NCI-H524 treated with DMSO at 0.1 percent for 48 hours (cell line): Measurements from ENCODE around the gene ADNP2.
"Not testable (repeated sequence)": the region's sequence is repeated elsewhere in the genome, so short reads cannot be mapped to it uniquely, and the experiment has no call there.

Experiments
- DNase-seq: peaks from one replicate; lab custom pipeline; 2025; lab: John Stamatoyannopoulos, UW

Gene ADNP2

DNA sequence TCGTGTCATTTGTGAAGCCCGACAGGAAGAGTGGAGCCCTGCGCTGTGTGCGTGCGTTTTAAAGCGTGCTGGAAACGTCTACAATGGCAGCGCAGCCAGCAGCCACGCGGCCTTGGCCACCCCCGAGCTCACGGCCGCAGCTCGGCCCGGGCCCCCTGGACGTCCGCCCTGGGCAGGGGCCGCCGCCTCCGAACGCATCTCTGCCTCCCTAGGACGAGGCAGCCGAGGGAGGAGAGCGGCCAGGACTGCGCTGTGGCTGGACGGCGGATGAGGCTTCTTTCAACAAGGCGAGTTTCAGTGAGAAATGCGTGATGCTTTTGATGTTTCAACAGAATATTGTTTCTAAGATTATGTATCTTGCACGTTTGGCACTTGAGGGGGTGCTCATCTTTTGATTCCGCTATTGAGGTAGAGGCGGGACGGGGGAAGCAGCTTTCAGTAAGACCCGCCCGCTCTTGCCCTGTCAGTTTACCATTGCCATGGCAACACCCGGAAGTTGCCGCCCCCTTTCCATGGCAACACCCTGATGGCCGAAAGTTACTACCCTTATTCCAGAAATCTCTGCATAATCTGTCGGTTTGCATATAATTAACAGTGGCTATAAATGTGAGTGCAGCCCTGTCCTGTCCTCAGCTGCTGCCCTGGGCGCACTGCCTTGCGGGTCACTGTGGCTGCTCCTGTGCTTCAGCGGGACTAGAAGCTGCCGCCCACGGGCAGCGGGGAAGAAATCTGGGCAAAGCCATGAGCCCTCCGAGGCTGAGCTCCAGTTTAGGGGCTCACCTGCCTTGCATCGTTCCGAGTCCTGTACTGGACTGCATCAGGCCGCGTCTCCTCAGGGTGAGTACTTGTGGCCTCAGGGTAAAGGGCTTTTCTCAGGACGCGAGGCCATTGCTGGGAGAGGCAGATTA is 38.6 kb downstream of the ADNP2 start:
- no peak for DNase-seq

DNA sequence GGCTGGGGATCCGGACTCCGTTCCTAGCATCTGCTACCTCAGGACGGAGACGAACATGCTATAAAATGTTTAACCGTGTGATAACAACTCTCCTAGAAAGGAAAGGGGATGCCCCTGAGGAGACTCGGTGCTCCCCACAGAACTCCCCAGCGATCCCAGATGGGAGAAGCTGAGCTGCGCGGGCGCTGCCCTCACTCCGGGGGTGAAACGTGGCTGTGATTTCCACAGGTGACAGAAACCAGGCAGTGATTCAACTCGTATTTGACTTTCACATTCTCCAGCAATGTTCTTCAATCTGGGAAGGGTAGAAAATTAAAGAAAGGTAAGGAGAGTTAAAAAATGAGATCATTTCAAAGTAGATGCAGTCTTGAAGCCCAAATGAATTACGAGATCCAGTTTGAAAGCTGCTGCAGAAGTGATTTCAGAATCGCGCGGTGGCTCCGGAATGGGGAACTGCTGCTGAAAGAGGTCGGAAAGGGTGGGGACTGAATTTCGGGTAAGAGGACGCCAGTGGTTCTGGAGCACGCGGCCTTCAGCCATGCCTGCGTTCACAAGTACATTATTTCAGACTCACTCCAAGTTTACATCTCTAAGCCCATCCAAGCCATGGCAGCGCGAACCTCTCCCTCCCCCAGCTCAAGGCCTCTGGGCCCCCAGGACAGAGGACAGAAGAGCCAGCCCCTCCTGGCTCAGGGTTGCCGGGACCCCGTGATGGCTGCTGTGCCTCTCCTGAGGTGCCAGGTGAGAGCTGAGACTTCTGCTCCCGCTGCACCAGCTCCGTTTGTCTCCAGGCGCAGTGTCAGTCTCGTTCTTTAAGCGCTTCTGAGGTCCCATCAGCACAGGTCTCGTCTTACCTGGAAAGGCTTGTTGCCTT is 39.5 kb downstream of the ADNP2 start:
- no peak for DNase-seq

DNA sequence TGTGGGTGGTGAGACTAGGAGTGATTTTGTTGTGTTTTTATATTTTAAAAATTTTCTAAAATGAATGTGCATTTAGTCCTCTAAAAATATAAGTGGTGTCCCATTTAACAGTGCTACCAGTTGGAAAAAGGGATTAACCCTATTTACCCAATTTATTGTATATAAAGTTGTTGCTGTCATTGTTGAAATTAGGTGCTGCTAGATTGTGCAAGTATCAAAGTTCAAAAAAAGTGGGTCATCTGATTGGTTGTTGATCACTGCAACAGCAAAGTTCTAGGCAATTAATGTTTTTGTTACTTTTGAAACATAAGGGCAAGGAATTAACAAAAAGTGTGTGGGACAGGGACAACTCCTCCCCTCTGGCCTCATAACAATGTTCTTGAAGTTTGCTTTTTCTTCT is 40.6 kb downstream of the ADNP2 start:
- DNase-seq: no peak

DNA sequence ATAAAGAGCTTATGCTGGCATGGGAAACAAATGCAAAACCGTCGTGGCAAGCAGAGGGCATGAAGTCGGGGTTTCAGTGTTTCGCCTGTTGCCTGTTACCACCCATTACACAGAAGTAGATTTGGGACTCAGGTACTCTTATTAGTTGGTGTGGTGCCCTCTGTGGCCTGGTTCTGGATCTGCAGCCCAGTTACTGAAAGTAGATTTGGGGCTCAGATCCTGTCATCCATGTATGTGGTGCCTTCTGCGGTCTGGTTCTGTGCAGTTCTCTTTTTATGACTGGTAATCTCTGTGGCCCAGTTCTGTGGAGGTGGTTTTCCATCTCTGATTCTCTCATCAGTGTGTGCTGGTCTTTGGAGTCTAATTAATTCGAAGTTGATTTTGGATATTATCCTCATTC is 45.2 kb downstream of the ADNP2 start:
- no peak for DNase-seq

DNA sequence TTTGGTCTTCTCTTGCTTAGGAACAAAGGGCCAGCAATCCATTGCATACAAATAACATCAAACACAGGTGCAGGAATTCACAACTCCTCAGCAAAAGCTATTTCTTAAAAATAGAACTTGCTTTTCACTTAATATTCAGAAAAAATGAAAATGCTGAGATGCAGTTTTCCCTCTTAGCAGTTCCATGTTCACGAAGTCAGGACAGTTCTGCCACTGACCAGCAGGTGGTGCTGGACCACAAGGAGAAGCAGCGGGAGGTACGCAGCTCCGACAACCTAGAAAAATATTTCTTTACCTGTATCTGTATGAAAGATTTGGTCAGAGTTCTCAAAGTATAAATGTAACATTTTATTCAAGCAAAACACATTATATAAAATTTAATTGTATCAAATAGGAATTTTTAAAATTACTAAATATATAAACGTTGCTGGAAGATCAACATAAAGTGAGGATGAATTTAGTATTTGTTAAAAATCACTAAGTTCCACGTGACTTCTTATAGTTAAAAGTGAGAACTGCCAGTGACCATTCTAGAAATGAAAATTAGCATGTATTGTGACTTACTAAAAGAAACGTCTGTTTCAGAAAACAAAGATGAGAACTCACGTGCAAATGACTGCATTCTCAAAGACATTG is 48.8 kb downstream of the ADNP2 start:
- no peak for DNase-seq

DNA sequence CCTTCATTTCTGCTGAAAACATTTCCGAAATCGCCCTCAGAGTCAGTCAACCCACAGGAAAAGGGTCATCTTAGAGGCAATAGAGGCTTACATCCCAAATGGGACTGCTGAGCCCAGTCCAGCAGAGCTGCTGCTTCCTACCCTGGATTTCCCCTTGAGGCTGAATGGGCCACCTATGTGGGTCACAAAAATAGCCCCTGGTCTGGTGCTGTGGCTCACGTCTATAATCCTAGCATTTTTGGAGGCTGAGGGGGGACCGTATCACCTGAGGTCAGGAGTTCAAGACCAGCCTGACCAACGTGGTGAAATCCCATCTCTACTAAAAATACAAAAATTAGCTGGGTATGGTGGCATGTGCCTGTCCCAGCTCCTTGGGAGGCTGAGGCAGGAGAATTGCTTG is 49.3 kb downstream of the ADNP2 start:
- DNase-seq: no peak

DNA sequence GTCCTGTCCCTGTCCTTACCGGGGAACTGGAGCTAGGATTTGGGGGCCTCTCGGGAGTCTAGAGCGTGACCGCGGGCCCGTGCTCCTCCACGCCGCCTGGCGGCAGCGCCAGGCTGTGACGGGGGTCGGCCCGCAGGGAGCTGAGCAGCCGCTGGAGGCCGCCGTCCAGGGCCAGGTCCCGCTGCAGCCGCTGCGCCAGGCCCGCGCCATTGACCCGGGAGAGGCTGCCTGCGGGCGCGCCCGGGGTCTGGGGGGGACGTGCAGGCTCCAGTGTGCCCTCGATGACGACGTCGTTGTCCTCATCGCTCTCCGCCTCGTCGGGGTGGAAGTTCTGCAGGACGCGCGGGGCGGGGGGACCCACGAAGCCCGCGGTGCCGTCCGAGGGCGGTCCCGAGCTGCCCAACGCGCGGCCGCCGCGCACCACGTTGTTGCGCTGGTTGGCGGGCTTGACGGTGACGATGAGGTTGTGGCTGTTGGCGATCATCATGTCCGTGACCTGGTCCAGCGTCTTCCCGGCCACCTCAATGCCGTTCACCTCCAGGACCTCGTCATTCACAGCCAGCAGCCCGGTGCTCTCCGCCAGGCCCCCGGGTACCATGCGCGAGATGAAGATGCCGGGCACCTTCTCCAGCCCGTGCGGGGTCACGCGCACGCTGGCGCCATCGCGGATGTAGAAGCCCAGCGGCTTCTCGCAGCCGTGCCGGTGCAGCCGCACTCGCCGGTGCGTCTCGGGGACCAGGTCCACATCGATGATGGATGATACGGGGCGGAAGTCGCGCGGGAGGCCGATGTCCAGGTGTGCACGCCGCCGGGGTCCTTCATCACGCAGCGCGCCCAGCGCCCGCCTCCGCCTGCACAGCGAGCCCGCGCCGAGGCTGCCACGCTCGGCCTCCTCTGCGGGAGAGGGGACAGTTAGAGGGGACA is 50.9 kb downstream of the ADNP2 start:
- DNase-seq: no peak

DNA sequence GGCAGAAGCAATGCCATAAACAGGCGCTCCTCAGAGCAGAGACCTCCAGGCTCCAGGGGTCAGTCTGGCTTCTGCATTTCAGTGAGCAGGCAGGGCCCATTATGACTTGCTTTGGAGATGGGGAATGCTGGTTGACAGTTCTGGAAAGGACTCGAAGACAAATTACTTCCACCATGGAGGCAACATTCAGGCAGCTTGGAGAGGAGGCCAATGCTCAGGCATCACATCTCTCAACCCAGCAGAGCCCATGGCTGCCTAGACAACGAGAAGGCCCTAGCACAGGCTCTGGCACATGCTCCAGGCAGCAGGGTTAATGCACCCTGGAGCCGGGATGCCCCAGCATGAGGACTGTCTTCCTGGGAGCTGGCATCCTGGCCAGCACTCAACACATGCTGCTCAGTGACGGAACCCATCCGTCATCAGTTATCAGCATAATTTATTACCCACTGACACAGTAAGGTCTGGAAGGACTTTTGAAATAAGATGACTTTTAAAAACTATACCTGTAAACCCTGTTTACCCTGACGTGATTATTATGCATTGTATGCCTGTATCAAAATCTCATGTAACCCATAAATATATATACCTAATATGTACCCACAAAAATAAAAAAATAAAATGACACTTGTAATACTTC is 52.8 kb downstream of the ADNP2 start:
- no peak for DNase-seq

DNA sequence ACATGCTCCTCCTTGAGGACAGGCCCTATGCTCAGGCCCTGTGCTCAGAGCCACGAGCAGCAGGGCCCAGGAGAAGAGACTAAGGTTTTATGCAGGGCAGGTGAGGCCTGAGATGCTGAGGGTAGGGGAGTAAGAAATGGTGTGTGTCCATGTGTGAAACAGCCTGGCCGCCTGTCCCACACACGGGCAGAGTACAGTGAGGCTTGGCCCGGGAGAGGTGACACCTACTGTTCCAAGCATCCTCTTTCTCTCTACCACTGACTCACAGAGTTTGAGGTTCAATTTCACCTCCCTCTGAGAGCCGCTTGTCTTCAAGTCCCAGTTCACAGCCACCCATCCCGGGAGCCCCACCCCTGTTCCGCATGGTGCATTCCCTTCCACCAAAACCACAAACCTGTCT is 54.1 kb downstream of the ADNP2 start:
- DNase-seq: no peak

DNA sequence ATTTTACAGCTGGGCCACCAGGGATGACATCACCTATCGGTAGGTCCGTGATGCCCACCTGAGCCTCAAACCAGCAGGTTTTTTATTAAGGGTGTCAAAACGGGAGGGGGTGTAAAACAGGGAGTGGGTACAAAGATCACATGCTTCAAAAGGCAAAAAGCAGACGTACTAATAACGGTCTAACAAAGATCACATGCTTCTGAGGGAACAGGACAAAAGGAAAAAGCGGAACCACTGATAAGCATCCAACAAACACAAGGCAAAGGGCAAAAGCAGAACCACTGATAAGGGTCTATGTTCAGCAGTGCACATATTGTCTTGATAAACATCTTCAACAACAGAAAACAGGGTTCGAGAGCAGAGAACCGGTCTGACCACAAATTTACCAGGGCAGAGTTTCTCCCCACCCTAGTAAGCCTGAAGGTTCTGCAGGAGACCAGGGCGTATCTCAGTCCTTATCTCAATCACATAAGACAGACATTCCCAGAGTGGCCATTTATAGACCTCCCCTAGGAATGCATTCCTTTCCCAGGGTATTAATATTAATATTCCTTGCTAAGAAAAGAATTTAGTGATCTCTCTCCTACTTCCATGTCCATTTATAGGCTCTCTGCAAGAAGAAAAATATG is 55.8 kb downstream of the ADNP2 start:
- DNase-seq: not testable (repeated sequence)

DNA sequence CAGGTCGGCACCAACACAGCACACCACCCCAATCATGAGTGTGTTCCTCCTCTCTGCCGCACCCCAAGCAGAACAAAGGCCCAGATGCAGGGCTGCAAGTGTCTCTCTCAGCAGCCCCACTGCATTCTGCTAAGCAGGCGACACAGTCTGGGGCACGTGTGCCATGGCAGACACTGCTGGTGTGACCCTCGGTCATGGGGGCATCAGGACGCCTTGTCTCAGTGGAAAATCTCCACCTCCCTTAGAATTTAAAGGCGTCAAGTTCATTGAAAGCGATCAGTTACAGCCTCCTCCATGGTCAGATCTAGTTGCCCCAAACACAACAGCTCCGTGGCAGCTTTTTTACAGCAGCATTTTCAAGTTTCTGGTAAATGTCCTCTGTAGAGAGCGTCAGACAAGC is 57.2 kb downstream of the ADNP2 start:
- no peak for DNase-seq

DNA sequence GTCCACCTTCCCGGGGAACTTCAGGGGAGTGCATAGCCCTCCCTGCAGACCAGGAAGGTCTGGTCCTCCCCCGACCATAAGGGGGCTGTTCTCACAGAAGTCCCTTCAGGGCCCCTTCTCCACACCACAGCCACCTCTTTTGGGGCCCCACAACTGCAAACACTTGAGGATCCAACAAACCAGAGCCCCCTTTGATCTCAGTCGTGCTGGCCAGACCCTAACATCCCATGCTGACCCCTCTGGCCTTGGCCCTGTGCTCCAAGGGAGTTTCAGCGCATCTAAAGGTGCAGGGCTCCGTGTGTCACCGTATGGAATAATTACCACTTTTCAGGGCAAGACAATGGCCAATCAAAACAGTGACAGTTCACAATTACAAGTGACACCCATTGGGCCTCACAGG is 57.7 kb downstream of the ADNP2 start:
- DNase-seq: no peak

DNA sequence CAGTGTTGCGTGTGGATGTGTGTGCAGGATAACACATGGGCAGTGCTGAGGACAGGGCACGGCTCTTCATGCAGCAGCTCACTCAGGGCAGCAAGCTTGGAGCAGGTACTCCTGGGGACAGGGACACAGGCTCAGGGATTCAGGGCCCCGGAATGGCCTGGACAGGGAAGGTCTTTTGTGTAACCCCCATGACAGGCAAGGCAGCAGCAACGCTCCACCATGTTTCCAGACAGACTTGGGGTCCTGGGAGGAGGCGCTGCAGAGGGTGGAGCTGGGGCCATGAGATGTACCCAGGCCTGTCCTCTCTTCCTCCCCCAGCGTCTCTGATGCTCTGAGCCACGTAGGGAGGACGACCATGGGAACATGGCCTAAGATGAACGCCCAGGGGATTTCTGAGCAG is 58.3 kb downstream of the ADNP2 start:
- no peak for DNase-seq

DNA sequence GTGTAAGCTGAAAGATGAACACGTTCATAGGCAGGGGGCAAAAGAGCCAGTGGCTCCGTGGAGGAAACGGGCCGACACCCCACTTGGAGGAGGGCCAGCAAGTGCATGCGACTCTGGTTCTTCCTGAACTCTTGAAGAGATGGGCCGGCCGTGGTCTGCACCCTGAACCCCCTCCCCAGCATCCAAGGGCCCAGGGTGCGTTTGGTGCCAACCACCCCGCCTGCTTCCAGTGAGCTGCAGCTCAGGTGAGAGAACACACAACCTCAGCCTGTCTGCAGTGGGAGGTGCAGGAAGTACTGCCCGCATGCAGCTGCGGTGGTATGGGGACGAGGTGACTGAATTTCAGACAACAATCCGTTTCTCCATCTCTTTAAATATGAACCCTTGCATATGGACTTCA is 58.9 kb downstream of the ADNP2 start:
- no peak for DNase-seq

DNA sequence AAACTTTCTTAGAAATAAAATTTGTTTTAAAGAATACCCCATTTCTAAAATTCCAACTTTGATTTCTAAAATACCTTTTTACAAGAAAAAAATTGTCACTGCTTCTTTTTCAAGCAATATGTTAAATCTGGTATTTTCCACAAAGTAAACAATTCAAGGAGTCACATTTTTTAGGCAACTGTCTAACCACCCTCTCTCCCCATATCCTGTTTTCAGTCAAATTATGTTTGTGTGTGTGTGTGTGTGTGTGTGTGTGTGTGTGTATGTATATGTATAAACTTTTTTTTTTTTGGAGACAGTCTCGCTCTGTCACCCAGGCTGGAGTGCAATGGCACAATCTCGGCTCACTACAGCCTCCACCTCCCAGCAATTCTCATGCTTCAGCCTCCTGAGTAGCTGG is 59.3 kb downstream of the ADNP2 start:
- DNase-seq: no peak

DNA sequence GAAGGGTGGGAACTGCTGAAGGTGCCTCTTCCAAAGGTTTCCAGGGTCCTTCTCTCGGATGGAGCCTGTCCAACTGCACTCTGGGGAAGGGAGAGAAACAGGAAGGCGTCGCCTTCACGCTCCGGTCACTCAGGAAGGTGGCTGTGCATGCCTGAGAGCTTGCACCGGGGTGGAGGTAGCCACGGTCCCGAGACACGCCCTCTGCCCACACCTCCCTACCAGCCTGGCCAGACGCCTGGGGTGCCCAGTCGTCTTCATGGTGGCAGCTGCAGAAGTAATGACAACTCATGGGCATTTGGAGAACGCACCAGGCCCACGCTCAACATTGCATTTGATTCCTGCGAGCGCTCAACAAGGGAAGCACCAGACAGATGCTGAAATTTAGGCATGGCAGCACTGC is 59.9 kb downstream of the ADNP2 start:
- DNase-seq: no peak

DNA sequence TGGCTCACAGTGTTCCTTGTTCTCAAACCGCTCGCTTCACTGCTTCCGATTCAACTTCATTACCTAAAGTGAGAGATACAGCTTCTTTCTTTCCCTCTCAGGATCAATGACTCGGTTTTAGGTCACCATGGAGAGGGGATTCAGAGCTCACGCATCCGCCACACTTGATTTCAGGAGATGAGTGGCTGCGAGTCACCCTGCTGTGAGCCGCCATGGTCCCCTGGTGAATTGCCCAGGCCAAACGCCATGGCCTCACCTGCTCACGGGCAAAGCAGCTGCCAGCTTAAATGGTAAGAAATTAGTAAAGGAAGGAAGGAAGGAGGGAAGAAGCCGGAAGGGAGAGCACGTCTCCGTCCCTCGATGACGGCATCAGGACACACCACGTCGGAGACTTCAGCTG is 60.5 kb downstream of the ADNP2 start:
- DNase-seq: no peak

DNA sequence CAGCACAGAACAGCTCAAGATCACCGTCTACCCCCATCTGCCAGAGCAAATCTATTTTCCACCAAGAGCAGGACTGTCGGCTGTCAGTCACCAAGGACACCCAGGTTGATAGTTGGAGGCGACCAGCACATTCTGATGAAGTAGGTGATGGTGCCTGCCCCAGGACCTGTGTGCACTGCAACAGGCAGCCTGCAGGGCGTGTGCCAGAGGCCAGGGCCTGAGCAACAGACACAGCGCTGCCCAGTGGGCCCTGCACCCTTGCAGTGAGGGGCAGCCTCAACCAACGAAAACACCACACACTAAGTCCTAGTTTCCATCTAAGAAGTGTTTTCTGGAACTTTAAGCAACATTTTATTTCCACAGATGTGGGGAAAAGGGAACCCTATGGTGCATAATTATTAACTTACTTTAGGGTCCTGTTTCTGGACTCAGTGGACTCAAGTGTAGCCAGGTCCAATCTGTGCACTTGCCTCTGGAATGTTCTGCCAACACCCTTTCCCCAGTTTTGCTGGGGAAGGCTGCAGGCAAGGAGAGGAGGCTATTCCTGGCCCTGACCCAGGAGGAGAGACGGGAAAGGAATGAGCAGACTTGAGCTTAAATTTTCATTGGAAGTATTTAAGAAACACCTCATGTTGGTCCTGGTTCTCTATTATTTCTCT is 61.5 kb downstream of the ADNP2 start:
- DNase-seq: no peak

DNA sequence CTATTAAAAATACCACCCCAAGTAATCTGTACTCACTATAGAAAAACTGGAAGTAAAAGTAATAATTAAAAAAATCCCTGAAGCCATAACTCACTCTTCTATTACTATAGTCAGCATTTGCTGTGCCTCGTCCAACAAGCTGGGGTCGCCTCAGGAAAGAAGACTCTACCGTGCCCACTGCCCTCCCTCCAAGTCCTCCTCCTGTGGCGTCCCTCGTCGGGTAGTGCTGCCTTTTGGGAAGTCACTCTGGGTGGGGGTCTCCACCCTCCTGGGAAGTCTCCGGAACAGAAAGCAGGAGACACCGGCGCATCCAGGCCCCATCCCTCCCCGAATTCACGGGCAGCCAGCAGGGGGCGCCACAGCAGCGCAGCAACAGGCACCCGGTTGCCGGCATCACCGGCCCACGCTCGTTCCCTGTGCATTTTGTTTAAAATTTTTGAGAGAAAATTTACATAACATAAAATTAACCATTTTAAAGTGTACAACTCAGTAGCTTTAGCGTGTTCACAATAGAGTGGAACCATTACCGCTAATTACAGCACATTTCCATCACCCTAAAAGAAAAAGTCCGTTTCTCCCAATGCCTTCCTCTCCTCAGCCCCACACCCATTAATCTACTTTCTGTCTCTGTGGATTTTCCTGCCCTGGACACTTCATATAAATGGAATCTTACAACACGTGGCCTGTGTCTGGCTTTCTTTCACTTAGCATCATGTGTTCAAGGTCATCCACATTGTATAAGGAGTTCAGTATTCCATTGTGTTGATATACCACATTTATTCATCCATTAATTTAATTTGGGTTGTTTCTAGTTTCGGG is 62.2 kb downstream of the ADNP2 start:
- DNase-seq: no peak
